ENCODE measurements around the gene REEP2.

DNA sequence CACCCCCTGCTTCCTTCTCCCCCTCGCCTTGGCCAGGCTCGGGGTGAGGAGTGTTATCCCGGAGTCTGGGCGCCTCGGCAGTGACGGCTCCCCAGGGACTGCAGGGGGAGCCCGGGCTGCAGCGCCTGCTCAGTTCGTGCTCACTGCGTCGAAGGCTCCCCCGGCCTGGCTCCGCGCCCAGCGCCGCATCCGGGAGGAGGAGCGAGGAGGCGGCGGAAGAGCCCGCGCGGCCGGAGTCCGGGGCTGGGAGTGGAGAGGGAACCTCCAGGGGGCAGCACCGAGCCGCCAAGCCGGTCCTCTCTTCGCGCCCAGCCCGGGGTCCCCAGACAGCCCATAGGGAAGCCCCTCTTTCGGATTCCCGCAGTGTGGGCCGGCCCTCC lies 25.1 kb downstream of the REEP2 start:
- TF ChIP-seq, protein P1, sequence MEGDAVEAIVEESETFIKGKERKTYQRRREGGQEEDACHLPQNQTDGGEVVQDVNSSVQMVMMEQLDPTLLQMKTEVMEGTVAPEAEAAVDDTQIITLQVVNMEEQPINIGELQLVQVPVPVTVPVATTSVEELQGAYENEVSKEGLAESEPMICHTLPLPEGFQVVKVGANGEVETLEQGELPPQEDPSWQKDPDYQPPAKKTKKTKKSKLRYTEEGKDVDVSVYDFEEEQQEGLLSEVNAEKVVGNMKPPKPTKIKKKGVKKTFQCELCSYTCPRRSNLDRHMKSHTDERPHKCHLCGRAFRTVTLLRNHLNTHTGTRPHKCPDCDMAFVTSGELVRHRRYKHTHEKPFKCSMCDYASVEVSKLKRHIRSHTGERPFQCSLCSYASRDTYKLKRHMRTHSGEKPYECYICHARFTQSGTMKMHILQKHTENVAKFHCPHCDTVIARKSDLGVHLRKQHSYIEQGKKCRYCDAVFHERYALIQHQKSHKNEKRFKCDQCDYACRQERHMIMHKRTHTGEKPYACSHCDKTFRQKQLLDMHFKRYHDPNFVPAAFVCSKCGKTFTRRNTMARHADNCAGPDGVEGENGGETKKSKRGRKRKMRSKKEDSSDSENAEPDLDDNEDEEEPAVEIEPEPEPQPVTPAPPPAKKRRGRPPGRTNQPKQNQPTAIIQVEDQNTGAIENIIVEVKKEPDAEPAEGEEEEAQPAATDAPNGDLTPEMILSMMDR (IDR thresholded peaks at IDR 0.05; ENCODE audit: low read depth, low read length) = peak; percentile 52
- peak; percentile 37 for TF ChIP-seq MYC (IDR thresholded peaks at IDR 0.05; ENCODE audit: low read depth, low read length)
- peak; percentile 73 for TF ChIP-seq POLR2A (IDR thresholded peaks at IDR 0.05; ENCODE audit: extremely low read depth, insufficient read length)
- TF ChIP-seq, protein P2, sequence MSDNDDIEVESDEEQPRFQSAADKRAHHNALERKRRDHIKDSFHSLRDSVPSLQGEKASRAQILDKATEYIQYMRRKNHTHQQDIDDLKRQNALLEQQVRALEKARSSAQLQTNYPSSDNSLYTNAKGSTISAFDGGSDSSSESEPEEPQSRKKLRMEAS (IDR thresholded peaks at IDR 0.05; ENCODE audit: low read depth, low read length) = 0 out of 2 replicates have a peak, but pooled peaks have one; percentile 44

Data from NB4 (cell line).